Head of caudate nucleus (tissue), 42 donors: ENCODE results near the gene TPM2.

Experiments
- DNase-seq, 42 donors: peaks; one replicate each; pipeline versions ENCODE4 v3.0.0 to v3.0.0-alpha.2; 2020 to 2021; ENCODE audit warnings: mixed read lengths in 7 of 42
- intact Hi-C: fragments of 100-400 bp; cut with DNase I; formaldehyde crosslinking; loops from one replicate; pipeline ENCODE4 v1.15.0; 2022

TPM2 gene

DNA sequence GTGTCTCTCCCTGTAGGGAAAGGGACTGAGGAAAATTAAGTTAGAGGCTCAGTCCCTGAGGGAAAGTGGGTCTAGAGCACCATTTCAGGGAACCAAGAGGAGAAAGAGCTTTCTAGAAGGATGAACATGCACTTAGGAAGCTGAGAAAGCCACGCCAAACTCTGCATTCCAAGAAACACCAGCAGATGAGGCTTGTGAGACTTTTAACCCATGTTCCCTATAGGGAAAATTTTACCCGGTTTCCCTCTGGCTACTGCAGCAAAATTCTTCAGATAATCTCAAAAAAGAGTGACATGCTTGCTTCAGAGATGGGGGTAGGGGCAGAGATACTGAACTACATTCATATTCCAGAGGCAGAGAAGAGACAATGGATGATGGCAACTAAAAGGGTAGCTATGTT, 33.7 kb upstream of the TPM2 start:
- no peak for DNase-seq
- intact Hi-C loops, result no loop called here

DNA sequence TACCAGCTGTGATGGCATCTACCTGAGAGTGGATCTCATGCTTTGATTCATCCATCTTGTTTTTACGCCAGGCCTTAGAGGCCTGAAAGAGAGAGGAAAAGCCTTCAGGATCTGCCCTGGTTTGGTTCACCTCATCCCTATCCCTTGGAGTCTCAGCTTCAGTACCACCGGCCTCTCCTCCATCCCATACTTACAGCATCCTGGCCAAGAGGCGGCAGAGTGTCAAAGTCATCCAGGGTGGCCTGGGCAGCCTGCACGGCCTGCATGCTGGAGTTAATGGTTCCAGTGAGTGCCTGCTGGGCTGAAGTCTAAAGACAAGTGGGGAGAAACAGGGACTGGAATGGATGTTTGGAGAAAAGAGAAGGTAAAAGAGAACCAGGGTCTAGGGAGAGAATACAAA, 29.8 kb upstream of the TPM2 start:
- no peak for DNase-seq
- intact Hi-C loops, result no loop called here

DNA sequence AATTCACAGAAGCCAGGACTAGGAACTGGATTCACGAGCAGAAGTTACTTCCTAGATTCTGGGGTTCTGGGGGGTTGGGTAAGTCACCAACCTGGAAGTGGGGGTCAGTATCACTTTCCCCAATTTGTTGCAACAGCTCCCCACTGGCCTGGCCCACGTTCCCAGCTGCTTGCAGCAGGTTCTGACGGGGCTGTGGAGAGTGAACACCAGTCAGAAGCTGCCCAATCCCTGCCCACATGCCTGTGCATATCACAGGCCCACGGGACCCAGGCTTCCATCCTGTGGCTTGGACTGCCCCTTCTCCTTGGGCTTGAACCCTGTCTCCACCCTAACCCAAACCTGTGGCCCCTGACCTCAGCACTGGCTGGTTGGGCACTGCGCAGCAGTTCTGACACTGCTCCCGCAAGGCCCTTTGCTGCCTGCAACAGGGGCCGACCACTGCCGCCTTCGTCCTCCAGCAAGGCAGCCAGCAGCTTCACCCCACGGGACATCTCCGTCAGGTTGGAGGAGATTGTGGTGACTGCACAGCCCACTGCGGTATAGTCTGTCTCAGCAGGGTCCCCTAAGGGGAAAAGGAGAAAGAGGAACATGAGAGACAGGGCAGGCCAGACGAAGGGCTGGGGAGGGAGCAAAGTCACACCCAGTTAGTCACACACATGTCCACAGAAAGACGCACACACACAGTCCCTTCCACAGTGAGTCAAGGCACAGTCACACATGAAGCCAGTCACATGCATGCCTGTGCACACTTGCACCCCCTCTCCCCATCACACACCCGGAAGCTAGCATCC, 29.2 kb upstream of the TPM2 start:
- intact Hi-C loops, result no loop called here
- no peak for DNase-seq

DNA sequence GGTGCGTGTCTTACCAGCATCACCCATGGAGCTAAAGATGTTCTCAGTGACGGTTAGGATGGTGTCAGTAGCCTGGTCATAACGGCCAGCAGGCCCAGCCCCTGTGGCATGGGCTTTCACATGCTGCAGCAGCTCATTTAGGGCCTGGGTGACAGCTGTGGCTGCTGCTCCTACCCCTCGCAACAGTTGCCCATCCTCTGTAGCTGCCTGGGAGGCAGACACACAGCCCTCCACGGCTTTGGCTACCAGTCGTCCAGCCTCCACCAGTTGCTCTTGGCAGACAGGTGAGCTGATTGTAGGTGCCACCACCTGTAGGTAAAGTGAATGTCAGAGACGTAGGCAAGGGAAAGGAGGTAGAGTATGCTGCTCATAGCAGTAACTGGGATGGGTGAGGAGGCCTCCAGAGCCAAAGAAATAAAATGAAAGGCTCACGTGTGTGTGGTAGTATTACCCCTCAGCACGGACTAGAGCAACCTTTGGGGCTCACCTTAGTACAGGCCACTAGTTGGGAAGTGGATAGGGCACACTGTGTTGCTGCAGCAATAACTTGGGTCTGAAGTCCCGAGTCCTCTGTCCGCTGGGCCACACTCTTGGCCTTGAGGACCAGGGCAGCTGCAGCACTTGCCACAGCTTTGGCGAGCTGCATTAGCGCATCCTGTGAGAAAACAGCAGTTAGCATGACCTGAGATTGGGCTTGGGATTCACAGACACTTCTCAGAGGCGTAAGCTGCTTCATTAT, 27.6 kb upstream of the TPM2 start:
- intact Hi-C loops, result no loop called here
- DNase-seq, result no peak

DNA sequence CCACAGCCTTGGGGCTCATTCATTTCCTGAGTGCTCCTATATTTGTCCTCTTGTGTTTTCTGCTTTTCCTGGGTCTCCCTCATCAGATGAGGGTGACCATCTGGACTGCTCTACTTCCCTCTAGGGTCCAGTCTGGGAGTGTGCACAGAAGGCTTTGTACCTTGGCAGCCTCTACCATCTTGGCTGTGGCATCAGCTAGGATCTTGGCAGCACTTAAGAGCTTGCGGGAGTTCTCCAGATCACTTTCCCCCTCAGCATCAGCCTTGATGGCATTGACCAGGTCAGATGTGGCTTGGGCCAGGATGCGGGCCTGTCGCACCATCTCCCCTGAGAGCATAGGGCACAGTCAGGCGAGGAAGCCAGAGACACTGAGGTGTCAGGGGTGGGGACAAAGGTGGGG, 26.5 kb upstream of the TPM2 start:
- peak in 1 of 42 donors; percentile 26 for DNase-seq
- intact Hi-C loops, result no loop called here

DNA sequence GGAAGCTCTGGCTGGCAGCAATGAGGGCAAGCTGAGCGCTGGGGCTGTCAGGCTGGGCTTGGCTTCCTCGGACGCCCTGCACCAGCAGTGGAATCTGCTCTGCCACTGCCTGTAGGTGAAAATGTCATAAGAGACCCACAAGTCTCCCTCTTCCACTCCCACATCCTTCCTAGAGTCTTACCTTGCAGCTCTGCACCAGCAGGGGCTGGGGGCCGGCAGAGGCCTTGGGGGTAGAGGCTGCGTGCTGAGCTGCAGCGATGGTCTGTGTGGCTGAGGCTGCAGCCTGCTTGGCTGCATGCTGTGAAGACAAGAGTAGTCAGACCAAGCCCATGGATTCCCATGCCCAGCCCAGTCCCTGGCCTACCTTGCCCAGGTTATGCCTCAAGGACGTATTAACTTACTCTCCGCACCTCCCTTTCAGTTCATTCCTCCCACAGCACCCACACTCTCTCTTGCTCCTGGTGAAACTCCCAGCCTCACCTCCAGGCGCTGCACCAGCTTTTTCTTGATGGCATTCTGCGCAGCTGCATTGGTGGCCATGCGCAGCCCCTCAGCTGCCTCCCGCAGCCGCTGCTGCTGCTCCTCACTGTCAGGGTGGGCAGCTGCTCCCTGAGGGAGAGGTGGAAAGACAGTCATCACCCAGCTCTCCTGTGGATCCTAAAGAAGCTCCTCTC, 25.0 kb upstream of the TPM2 start:
- intact Hi-C loops, result no loop called here

DNA sequence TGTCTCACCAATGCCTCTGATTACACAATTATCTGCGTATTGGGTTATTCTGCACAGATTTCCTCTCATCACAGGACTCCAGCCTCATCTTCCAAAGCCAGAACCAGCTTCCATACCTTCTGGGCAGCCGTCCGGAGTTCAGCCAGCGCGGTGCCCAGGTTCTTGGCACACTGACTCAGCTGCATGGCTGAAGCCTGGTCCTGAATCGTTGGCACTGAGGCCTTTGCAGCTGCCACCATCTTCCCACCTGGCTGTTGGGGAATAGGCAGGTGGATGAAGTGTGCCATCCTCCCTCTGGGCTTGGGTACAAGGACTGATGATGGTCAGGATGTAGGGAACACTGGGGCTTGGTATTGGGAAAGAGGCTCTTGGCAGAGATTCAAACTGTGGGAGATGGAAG, 24.4 kb upstream of the TPM2 start:
- intact Hi-C loops, result no loop called here
- no peak for DNase-seq

More for the DNA sequence above, 25.0 kb upstream of the TPM2 start:
- DNase-seq, result peak in 34 of 42 donors; percentile 15 to 82 (median 47)

DNA sequence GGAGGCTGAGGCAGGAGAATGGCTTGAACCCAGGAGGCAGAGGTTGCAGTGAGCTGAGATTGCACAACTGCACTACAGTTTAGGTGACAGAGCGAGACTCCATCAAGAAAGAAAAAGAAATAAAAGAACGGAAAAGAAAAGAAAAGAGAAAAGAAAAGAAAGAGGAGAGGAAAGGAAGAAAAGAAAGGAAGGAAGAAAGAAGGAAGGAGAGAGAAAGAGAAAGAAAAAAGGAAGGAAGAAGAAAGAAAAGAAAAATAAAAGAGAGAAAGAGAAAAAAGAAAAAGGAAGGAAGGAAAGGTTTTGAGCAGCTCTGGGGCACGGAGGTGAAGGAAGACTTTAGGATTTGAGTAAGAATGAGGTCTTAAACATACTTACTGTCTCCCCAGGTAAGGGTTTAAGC, 23.9 kb upstream of the TPM2 start:
- intact Hi-C loops, result no loop called here
- DNase-seq, result no peak

DNA sequence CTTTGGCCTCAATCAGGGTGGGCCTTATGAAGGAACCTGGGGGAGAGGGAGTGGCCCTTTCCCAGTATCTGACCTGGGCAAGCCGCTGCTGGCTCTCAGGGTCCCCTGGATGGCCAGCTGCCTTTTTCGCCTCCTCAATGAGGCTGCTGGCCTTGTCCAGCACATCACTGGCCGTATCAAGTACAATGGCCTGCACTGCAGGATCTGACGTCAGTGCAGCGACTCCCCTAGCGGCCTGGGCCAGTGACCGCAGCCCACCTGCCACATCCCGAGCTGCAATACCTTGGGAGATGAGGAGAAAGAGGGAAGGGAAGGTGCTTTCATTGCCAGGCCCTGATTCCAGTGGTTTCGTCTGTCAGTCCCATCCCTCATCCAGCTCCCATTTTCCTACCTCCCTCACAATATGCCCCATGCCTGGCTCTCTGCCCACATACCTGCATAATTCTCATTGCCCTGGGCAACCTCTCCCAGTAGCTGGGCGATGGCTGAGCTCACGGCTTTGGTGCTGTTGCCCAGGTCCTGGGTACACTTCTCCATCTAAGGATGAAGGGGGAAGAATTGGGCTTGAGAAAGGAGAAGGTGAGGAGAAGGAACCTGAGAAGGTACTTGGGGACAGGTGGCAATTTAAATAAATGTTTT, 23.2 kb upstream of the TPM2 start:
- intact Hi-C loops, result no loop called here
- DNase-seq, result no peak

DNA sequence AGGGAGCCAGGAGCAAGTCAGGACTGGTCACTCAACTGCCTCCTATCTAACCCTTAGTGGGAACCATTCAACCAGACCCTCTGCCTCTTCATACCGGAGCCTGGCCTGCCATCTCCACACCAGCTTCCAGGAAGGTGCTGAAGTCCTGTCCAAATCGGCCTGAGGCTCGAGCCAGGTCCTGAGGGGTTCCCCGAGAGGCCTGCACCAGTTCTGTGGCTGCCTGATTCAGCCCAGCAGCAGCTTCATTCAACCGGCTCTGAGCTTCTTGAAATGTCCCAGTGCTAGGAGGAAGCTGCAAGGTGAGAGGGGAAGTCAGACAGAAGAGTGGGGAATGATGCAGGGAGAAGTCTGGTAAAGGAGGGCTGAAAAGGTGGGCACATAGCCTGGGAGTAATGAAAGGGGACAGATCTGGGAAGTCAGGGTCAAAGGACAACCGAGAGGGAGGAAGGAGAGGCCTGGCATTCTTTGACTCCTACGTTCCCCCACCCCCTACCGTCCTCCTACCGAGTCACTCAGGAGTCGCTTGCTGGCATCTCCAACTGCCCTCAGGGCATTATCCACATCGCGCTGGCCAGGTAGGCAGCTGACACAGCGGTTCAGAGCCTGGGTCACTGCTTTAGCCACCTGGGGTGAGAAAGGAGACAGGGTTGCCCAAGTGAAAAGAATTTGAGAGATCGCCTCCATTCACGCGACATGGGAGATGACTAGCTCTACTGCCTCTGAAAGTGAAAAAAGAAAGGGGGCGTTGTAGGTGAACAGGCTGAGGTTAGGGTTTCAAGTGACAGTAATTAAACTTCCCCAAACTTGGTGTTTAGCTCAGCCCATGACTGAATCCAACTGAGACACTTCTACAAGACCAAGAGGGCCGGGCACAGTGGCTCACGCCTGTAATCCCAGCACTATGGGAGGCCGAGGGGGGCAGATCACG, 22.0 kb upstream of the TPM2 start:
- no peak for DNase-seq
- intact Hi-C loops, result no loop called here

DNA sequence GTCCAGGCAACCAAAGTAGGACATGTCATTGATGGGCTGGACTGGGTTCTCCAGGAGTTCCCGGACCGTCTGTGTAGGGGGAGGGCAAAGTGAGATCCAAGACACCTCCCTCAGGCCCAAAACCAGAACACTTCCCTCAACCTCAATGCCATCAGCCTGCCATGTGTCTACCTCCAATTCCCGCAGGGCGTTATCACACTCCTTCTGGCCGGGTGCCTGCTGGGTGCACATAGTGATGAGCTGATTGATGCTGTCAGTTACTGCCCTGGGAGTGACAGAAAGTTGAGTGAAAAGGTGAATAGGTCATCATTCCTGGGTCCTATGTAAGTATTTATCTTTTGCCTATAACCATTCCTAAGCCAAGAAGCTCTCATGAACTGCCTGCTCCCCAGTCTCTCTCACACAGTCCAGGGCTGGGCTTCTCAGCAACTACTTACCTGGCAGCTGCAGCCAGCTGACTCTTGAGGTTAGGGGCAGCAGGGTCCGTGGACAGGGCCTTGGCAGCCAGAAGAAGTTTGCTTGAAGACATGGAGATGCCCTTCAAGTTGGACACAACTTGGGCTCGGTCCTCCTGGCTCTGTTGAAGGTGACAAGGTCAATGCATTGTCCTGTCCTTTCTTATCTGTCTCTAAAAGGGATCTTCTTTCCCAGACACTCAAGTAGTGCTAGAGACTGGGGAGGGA, 21.2 kb upstream of the TPM2 start:
- no peak for DNase-seq
- intact Hi-C loops, result no loop called here

DNA sequence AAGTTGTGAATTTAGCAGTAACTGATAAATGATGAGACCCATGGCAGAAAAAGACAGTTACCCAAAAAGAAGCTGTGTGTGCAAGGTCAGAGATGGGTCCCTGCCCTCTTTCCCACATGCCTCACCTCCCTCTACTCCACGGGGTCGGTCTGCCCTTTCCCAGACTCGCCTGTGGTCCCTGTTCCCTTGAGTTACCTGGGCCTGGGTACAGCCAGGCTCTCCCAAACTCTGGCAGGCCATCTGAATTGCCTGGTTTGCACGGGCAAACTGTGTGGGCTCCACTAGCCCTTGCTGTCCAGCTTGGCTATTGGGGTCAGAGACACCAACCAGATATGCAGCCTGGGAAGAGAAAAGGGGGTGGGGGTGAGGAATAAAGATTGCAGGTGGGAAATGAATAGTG, 18.4 kb upstream of the TPM2 start:
- intact Hi-C loops, result no loop called here

DNA sequence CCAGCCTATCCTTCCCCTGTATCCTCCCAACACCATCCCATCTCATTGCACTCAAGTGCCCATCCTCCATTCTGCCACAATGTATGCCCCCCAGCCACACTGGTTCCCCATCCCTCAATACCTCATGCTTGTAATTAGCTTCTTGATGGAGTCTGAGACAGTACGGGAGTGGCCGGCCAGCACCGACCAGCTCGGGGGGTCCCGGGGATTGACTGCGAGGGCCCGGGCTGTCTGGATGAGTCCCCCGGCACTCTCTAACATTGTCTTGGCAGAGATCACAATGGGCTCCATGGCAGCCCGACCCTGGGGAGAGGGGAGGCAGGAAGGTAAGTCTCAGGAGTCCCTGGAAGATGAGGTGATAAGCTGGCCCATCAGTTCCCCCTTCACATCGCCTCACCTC, 17.2 kb upstream of the TPM2 start:
- intact Hi-C loops, result no loop called here
- DNase-seq, result no peak

More for the DNA sequence above, 18.4 kb upstream of the TPM2 start:
- DNase-seq, result no peak

DNA sequence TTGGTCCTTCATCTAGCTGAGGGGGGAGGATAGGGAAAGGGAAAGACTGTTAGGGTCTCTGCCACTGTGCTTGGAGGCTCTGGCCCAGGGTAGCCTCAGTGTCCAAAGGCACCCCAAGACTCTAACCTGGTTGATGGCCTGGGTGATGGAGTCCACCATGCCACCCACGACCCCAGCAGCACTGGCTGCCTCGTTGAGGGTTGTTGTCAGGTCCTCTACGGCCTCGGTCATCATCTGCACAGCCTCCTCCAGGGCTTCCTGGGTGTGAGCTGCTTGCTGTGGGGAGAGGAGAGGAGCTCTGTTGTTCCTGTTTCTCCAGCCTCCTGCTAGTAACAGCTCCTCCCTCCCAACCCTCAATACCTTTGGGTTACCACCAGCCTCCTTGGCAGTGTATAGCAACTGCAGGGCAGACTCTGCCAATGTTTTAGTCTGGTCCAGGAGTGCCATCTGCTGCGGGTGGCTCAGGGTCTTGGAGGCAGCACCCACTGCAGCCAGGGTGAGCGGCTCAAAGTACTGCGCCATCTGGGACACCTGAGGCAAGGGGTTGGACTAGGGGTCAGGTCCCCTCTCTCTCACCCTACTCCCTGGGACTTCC, 16.2 kb upstream of the TPM2 start:
- DNase-seq, result no peak
- intact Hi-C loops, result no loop called here

DNA sequence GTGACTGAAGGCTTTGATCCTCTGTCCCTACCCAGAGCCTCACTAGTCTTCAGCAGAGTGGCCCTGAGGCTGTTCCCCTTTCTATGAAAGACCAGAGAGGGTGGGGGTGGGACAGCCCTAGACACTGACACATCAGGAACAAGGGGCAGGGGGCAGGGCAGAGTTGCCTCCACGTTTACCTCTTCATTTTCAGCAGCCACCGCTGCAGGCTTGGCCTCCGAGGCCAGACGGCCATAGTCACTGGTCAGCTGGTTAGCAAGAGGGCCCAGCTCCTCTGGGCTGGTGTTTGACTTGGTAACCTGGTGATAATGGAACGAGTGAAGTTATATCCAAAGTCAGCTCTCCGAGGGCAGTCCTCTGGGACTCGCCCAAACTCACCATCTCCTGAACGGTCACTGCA, 15.6 kb upstream of the TPM2 start:
- intact Hi-C loops, result no loop called here
- no peak for DNase-seq

DNA sequence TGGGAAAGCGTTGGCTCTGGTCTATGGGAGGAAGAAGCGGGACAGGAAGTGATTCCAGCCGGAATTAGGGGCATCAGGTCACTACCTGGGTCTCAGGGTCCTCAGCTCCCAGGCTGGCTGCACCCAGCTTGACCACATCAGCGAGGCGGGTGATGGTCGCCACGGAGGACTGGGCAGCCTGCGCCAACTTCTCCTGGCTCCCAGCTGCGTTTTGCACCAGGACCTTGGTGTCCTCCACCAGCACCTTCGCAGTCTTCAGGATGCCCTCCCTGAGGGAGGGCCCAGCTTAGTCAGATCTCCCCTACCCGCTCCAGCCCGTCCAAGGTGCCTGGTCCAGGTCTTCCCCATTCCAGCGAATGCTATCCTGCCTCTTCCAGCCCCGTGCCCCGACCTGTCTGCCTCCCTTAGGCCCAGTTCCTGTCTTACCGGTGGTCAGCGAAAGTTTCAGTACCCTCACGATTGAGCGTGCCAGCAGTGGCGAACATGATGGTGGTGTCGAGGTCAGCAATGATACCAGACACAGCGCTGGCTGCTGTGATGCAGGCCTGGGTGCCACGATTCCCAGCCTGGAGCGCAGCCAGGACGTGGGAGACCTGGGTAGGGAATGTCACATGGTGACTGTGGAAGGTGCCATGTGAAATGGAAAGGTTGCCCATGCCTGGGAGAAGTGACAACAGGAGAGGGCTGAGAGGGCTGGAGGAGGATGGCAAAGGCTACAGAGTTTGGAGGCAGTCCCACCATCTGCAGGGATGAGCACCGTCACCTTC, 14.4 kb upstream of the TPM2 start:
- no peak for DNase-seq
- intact Hi-C loops, result no loop called here

DNA sequence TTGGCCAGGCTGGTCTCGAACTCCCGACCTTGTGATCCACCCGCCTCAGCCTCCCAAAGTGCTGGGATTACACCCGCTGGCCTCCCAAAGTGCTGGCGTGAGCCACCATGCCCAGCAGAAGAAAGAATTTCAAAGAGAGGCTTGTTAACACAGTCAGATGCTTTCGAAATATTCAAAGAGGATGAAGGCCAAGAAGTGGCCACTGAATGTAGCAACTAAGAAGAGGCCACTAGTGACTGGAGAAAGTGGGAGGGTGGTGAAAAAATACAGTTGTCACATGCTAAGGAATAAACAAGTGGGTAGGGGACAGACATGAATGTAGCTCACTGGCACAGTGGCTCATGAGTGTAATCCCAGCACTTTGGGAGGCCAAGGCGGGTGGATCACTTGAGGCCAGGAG, 13.0 kb upstream of the TPM2 start:
- no peak for DNase-seq
- intact Hi-C loops, result no loop called here
